ENCODE results near the gene STARD3NL. TPM values are rescaled to one million over a fixed set of nuclear protein-coding genes. Genes with fewer than 3 reads are reported as not detected.

Gene STARD3NL
- total RNA-seq, 2 donors from 2014 or later, result 48.6 to 58.3 TPM

GRCh38 chr7:38195804-38196595, 18.0 kb downstream of the STARD3NL start:
- no peaks in the 10 kb centered on the region for H3K9me3 Mint-ChIP-seq
- Histone ChIP-seq H3K27ac (ENCODE audit: low read depth, low read length) (no peak overlapping the region), H3K4me1 (ENCODE audit: control insufficient read depth, insufficient read depth, low read length) (no peaks in the 10 kb centered on the region), H3K9ac (ENCODE audit: extremely low read depth, low read length, poor library complexity, severe bottlenecking) (no peak overlapping the region), H3K36me3 (ENCODE audit: control insufficient read depth, insufficient read depth, low read length) (peaks cover 4% of the 10 kb centered on the region), H3K4me3 (ENCODE audit: low read length) (no peak overlapping the region), H3K27me3 (ENCODE audit: control insufficient read depth, insufficient read depth, low read length, poor library complexity, severe bottlenecking) (no peaks in the 10 kb centered on the region), H3K9me3 (ENCODE audit: control insufficient read depth, low read length) (peaks cover 6% of the 10 kb centered on the region)
- no peak for DNase-seq
- TF ChIP-seq CTCF (conservative IDR thresholded peaks at IDR 0.05), result no peak
- no peak overlapping the region for H3K4me3 Mint-ChIP-seq
- peaks cover 30% of the 10 kb centered on the region for H3K4me1 Mint-ChIP-seq
- peaks cover 3% of the 10 kb centered on the region for H3K36me3 Mint-ChIP-seq (ENCODE audit: low read depth)
- 88 to 94% methylated on average over 1 to 4 of the region's 4 CpGs for WGBS, 2 experiments (ENCODE audit: insufficient coverage in 1 of 2, insufficient read length in 1 of 2)
- no peak overlapping the region for H3K27ac Mint-ChIP-seq
- no peaks in the 10 kb centered on the region for H3K27me3 Mint-ChIP-seq (ENCODE audit: insufficient read depth)

- H3K4me3 Mint-ChIP-seq, result no peak overlapping the region
- no peak overlapping the region for H3K27ac Mint-ChIP-seq
- H3K27ac ChIP-seq (ENCODE audit: low read depth, low read length), result no peak overlapping the region
- TF ChIP-seq CTCF (conservative IDR thresholded peaks at IDR 0.05), result no peak
- peaks cover 26% of the 10 kb centered on the region for H3K4me1 Mint-ChIP-seq
- peaks cover 5% of the 10 kb centered on the region for H3K36me3 ChIP-seq (ENCODE audit: control insufficient read depth, insufficient read depth, low read length)
- no peaks in the 10 kb centered on the region for H3K27me3 ChIP-seq (ENCODE audit: control insufficient read depth, insufficient read depth, low read length, poor library complexity, severe bottlenecking)
- no peak overlapping the region for H3K9ac ChIP-seq (ENCODE audit: extremely low read depth, low read length, poor library complexity, severe bottlenecking)
- H3K9me3 Mint-ChIP-seq, result peaks cover 2% of the 10 kb centered on the region
- H3K27me3 Mint-ChIP-seq (ENCODE audit: insufficient read depth), result no peaks in the 10 kb centered on the region
- no peak overlapping the region for H3K4me3 ChIP-seq (ENCODE audit: low read length)
- H3K9me3 ChIP-seq (ENCODE audit: control insufficient read depth, low read length), result no peaks in the 10 kb centered on the region
- H3K4me1 ChIP-seq (ENCODE audit: control insufficient read depth, insufficient read depth, low read length), result no peaks in the 10 kb centered on the region
- H3K36me3 Mint-ChIP-seq (ENCODE audit: low read depth), result peaks cover 11% of the 10 kb centered on the region
- no peak for DNase-seq
Observed at GRCh38 chr7:38198366-38198765, 20.3 kb downstream of the STARD3NL start.

GRCh38 chr7:38199154-38199553, 21.1 kb downstream of the STARD3NL start:
- H3K27me3 ChIP-seq (ENCODE audit: control insufficient read depth, insufficient read depth, low read length, poor library complexity, severe bottlenecking), result no peaks in the 10 kb centered on the region
- WGBS, 2 experiments (ENCODE audit: insufficient coverage in 1 of 2, insufficient read length in 1 of 2), result 70 to 86% methylated on average over 2 of the region's 2 CpGs
- no peak for TF ChIP-seq CTCF (conservative IDR thresholded peaks at IDR 0.05)
- no peak overlapping the region for H3K27ac Mint-ChIP-seq
- no peak overlapping the region for H3K4me3 ChIP-seq (ENCODE audit: low read length)
- no peak overlapping the region for H3K9ac ChIP-seq (ENCODE audit: extremely low read depth, low read length, poor library complexity, severe bottlenecking)
- H3K4me3 Mint-ChIP-seq, result no peak overlapping the region
- H3K27me3 Mint-ChIP-seq (ENCODE audit: insufficient read depth), result no peaks in the 10 kb centered on the region
- no peak for DNase-seq
- H3K36me3 Mint-ChIP-seq (ENCODE audit: low read depth), result peaks cover 18% of the 10 kb centered on the region
- no peaks in the 10 kb centered on the region for H3K9me3 ChIP-seq (ENCODE audit: control insufficient read depth, low read length)
- no peak overlapping the region for H3K27ac ChIP-seq (ENCODE audit: low read depth, low read length)
- H3K4me1 ChIP-seq (ENCODE audit: control insufficient read depth, insufficient read depth, low read length), result no peaks in the 10 kb centered on the region
- H3K9me3 Mint-ChIP-seq, result peaks cover 2% of the 10 kb centered on the region
- peaks cover 26% of the 10 kb centered on the region for H3K4me1 Mint-ChIP-seq
- H3K36me3 ChIP-seq (ENCODE audit: control insufficient read depth, insufficient read depth, low read length), result peaks cover 5% of the 10 kb centered on the region
